ENCODE data around the gene MPP1. TPM values are rescaled to one million over a fixed set of nuclear protein-coding genes. Genes with fewer than 3 reads are reported as not detected.

MPP1 gene
- total and polyA plus RNA-seq, 2 donors (not counting 1 experiment from before 2014, with no cell fraction given): 27.0 to 38.5 TPM

- Histone ChIP-seq H2AFZ (ENCODE audit: low read length) (no peak overlapping the region), H3K4me1 (ENCODE audit: control insufficient read depth, extremely low read depth, insufficient read depth, low read length) (no peaks in the 10 kb centered on the region), H3K9ac (ENCODE audit: insufficient read depth, low read length) (no peak overlapping the region), H3K4me3 (replicated peaks in 1 of 4; ENCODE audit: control extremely low read depth in 1 of 4, insufficient read depth in 1 of 4, low read depth in 3 of 4, low read length in 4 of 4) (no peak overlapping the region), H3K36me3 (ENCODE audit: control insufficient read depth, insufficient read depth, low read length) (no peaks in the 10 kb centered on the region), H3K27me3 (ENCODE audit: control insufficient read depth, insufficient read depth, low read length) (no peaks in the 10 kb centered on the region), H3K27ac (ENCODE audit: insufficient read depth, low read length) (no peak overlapping the region), H3K79me2 (ENCODE audit: control insufficient read depth, insufficient read depth, low read length) (no peaks in the 10 kb centered on the region), H4K20me1 (ENCODE audit: control insufficient read depth, extremely low read depth, insufficient read depth, low read length) (no peaks in the 10 kb centered on the region), H3K9me3 (ENCODE audit: control insufficient read depth, insufficient read depth, low read depth, low read length) (no peaks in the 10 kb centered on the region), H3K4me2 (ENCODE audit: extremely low read depth, insufficient read depth, low read length) (no peak overlapping the region)
- TF ChIP-seq CTCF (conservative IDR thresholded peaks at IDR 0.05 in 1 of 2, IDR thresholded peaks at IDR 0.05 in 1 of 2; ENCODE audit: low read depth in 1 of 2, low read length in 2 of 2): no peak
- TF ChIP-seq EZH2 (IDR thresholded peaks at IDR 0.05; ENCODE audit: low read length, missing control alignments): no peak
- DNase-seq (ENCODE audit: low read depth in 2 of 2): peak in 1 of 2 donors; percentile 10
These were observed 4.8 kb upstream of the MPP1 start for GRCh38 chrX:154809939-154810665.

GRCh38 chrX:154806837-154807501 is 1.7 kb upstream of the MPP1 start:
- DNase-seq (ENCODE audit: low read depth in 2 of 2): no peak
- Histone ChIP-seq H2AFZ (ENCODE audit: low read length) (no peak overlapping the region), H3K27ac (ENCODE audit: insufficient read depth, low read length) (no peak overlapping the region), H3K36me3 (ENCODE audit: control insufficient read depth, insufficient read depth, low read length) (no peaks in the 10 kb centered on the region), H3K27me3 (ENCODE audit: control insufficient read depth, insufficient read depth, low read length) (no peaks in the 10 kb centered on the region), H4K20me1 (ENCODE audit: control insufficient read depth, extremely low read depth, insufficient read depth, low read length) (no peaks in the 10 kb centered on the region), H3K9me3 (ENCODE audit: control insufficient read depth, insufficient read depth, low read depth, low read length) (no peaks in the 10 kb centered on the region), H3K9ac (ENCODE audit: insufficient read depth, low read length) (no peak overlapping the region), H3K79me2 (ENCODE audit: control insufficient read depth, insufficient read depth, low read length) (peaks cover 4% of the 10 kb centered on the region), H3K4me1 (ENCODE audit: control insufficient read depth, extremely low read depth, insufficient read depth, low read length) (no peaks in the 10 kb centered on the region), H3K4me2 (ENCODE audit: extremely low read depth, insufficient read depth, low read length) (no peak overlapping the region), H3K4me3 (replicated peaks in 1 of 4; ENCODE audit: control extremely low read depth in 1 of 4, insufficient read depth in 1 of 4, low read depth in 3 of 4, low read length in 4 of 4) (no peak overlapping the region)
- TF ChIP-seq EZH2 (IDR thresholded peaks at IDR 0.05; ENCODE audit: low read length, missing control alignments) (no peak), CTCF (conservative IDR thresholded peaks at IDR 0.05 in 1 of 2, IDR thresholded peaks at IDR 0.05 in 1 of 2; ENCODE audit: low read depth in 1 of 2, low read length in 2 of 2) (no peak)

- no peaks in the 10 kb centered on the region for H3K4me1 ChIP-seq (ENCODE audit: control insufficient read depth, extremely low read depth, insufficient read depth, low read length)
- H3K4me3 ChIP-seq (replicated peaks in 1 of 4; ENCODE audit: control extremely low read depth in 1 of 4, insufficient read depth in 1 of 4, low read depth in 3 of 4, low read length in 4 of 4): peak overlapping the region; percentile 37 to 72 (median 54)
- no peaks in the 10 kb centered on the region for H4K20me1 ChIP-seq (ENCODE audit: control insufficient read depth, extremely low read depth, insufficient read depth, low read length)
- peak overlapping the region; percentile 71 for H3K4me2 ChIP-seq (ENCODE audit: extremely low read depth, insufficient read depth, low read length)
- TF ChIP-seq CTCF (conservative IDR thresholded peaks at IDR 0.05 in 1 of 2, IDR thresholded peaks at IDR 0.05 in 1 of 2; ENCODE audit: low read depth in 1 of 2, low read length in 2 of 2): no peak
- no peak for TF ChIP-seq EZH2 (IDR thresholded peaks at IDR 0.05; ENCODE audit: low read length, missing control alignments)
- DNase-seq (ENCODE audit: low read depth in 2 of 2): peak; percentile 32 to 43
- peak overlapping the region; percentile 51 for H2AFZ ChIP-seq (ENCODE audit: low read length)
- no peaks in the 10 kb centered on the region for H3K27me3 ChIP-seq (ENCODE audit: control insufficient read depth, insufficient read depth, low read length)
- H3K9ac ChIP-seq (ENCODE audit: insufficient read depth, low read length): peak overlapping the region; percentile 13
- no peaks in the 10 kb centered on the region for H3K9me3 ChIP-seq (ENCODE audit: control insufficient read depth, insufficient read depth, low read depth, low read length)
- peak overlapping the region; percentile 34 for H3K27ac ChIP-seq (ENCODE audit: insufficient read depth, low read length)
- H3K36me3 ChIP-seq (ENCODE audit: control insufficient read depth, insufficient read depth, low read length): no peaks in the 10 kb centered on the region
- peaks cover 4% of the 10 kb centered on the region for H3K79me2 ChIP-seq (ENCODE audit: control insufficient read depth, insufficient read depth, low read length)
These were observed 409 bp upstream of the MPP1 start for GRCh38 chrX:154805696-154806091.

Data from fibroblast of lung (primary cell).